NCI-H748 (cell line): Measurements from ENCODE around the gene LLGL2.

Experiments used
- DNase-seq: peaks from one replicate; lab custom pipeline; 2025; ENCODE audit not compliant: unreplicated experiment; lab: John Stamatoyannopoulos, UW

Gene LLGL2

DNA sequence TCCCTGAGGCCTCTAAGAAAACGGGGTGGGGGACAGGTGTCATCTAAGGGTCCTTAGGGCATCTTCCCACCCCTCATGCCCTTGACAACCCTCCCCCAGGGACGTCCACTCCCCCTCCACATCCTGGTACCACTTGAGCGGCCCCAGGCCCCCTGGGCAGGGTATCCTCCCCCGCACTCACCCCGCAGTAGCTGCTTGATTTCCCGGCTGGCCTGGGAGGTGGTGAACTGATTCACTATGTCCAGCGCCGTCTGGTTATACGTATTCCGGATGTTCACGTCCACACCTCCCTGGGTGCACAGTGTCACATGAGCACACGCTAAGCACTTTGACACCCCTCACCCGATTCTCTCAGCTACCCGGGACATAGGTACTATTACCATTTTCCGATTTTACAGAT, 19.9 kb upstream of the LLGL2 start:
- DNase-seq: no peak

GRCh38 chr17:75506134-75506533, 19.4 kb upstream of the LLGL2 start:
- DNase-seq: no peak

DNA sequence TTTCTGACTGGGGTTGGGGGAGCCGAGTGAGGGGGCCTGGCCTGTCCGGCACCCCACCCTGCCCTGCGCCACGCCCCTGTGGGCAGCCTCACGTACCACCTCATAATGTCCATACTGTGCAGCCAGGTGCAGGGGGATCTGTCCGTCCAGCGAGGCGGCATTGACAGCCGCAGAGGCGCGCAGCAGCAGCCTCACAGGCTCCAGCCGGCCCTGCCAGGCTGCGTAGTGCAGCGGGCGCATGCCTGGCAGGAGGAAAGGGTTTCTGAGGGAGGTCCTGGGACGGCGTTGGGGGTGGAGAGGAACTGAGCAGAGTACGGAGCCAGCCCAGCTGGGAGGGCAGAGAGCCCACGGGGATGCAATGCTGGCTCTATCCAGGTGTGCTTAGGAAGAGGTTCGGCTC, 18.6 kb upstream of the LLGL2 start:
- DNase-seq: no peak

GRCh38 chr17:75507733-75508719, 17.5 kb upstream of the LLGL2 start:
- DNase-seq: no peak

- no peak for DNase-seq
These were observed 16.6 kb upstream of the LLGL2 start for GRCh38 chr17:75508931-75509361.

- DNase-seq: no peak
These were observed 15.8 kb upstream of the LLGL2 start for GRCh38 chr17:75509528-75510258.

DNA sequence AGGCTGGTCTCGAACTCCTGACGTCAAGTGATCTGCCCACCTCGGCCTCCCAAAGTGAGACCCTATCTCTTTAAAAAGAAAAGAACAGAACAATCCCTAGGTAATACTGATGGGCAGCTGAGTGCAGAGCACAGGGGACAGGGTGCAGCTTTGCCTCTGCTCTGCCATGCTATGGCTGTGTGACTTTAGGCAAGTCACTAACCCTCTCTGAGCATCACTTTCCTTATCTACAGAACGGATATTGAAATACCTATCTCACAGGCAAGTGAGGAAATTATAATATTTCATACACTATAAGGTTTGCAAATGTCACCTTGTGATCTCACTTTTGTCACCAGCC, 14.3 kb upstream of the LLGL2 start:
- DNase-seq: no peak

- DNase-seq: peak; percentile 30
These were observed 13.6 kb upstream of the LLGL2 start for GRCh38 chr17:75511610-75512575.

DNA sequence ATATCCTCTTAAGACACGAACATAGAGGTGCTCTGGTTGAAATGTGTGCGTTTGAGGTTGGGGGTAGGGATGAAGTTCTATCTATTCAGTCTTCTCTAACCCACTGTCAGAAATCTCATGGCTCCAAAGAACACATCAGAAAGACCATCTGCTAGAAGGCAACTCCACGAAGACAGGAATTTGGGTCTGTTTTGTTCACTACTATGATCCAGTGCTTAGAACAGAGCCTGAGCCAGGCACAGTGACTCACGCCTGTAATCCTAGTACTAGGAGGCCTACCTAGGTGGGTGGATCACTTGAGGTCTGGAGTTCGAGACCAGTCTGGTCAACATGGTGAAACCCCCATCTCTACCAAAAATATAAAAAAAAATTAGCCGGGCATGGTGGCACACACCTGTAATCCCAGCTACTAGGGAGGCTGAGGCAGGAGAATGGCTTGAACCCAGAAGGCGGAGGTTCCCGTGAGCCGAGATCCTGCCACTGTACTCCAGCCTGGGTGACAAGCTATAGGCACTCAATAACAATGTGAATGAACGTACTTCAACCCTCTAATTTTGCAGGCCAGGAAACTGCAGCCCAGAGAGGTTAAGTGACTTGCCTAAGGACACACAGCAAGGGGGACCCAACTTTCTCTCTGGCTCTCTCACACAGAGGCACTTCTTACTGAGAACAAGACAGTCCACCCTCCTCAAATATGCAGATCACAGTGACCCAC, 12.4 kb upstream of the LLGL2 start:
- no peak for DNase-seq

DNA sequence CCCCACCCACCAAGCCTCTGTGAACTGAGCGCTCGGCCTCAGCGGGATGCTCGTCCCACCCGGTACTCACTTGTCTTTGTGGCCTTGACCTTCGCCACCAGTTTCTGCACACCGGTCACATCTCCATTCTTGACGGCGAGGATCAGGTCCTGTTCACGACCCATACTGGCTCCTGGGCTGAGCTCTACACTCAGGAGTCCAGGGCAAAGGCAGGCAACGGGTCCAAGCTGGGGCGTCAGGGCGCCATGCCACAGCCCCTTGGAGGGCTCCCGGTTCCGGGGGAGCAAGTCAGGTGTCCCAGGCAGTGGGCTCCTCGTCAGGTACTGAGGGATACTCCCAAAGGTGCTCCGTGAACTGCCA, 11.9 kb upstream of the LLGL2 start:
- no peak for DNase-seq

- peak; percentile 20 for DNase-seq
These were observed 11.1 kb upstream of the LLGL2 start for GRCh38 chr17:75514299-75514918.

- no peak for DNase-seq
These were observed 10.5 kb upstream of the LLGL2 start for GRCh38 chr17:75514919-75515495.

DNA sequence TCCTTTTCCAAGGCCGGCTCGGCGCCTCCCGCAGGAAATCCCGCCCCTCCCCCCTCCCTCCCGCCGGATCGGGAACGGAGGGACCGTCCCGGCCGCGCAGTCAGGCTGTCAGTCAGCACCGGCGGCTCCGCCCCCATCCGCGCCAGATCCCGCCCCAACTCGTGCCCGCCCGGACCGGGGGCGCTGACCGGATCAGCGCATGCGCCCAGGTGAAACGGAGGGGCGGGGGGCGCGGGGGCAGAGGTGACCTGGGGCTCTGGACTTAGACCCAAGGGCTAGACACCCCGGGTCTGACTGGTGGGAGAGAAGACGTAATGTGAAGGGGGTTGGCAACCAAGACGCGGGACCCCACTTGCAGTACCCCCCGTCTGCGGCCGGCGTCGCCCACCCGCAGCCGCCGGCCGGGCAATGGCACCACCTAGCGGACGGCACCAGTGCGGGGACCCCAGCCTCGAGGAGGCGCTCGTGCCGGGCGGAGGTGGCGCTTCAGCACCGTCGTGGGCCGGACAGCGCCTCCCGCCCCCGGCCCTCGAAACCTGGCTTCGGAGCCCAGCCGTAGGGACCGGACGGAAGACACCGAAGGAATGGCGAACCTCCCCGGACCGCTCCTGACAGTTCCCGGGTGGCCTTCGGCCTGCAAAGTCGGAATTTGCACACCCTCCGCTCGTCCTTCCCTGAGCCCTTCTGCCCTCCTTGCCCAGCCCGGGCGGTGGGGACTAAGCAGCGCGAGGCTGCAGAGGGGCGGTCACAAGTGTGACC, 9.8 kb upstream of the LLGL2 start, which contains the start of gene CASKIN2:
Gene CASKIN2, minus strand, starts transcription at position 42 of the 759 bp plus-strand sequence. CDS start 1,733 bp downstream, outside the sequence.
- peak; percentile 88 for DNase-seq

DNA sequence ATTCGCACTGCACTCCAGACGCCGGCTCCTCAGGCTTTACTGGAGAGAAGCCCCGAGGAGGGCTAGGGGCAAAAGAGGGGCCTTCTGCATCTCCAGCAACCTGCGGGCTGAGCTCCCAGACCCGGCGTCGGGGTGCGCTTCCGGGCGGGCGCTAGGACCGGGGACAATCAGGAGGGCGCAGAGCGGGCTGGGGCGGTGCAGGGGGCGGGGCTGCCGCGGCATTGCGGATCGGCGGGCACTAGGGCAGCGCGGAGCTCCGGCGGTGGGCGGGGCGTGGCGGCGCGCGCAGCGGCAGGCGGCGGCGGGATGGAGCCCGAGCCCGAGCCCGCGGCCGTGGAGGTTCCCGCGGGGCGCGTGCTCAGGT, 9.3 kb upstream of the LLGL2 start, which contains the start of gene TSEN54:
Gene TSEN54, plus strand, starts transcription at position 274 of the 364 bp plus-strand sequence. Its CDS starts 33 bp downstream, at position 307.
- DNase-seq: peak; percentile 84

GRCh38 chr17:75516619-75517296, 8.7 kb upstream of the LLGL2 start:
- peak; percentile 59 for DNase-seq

DNA sequence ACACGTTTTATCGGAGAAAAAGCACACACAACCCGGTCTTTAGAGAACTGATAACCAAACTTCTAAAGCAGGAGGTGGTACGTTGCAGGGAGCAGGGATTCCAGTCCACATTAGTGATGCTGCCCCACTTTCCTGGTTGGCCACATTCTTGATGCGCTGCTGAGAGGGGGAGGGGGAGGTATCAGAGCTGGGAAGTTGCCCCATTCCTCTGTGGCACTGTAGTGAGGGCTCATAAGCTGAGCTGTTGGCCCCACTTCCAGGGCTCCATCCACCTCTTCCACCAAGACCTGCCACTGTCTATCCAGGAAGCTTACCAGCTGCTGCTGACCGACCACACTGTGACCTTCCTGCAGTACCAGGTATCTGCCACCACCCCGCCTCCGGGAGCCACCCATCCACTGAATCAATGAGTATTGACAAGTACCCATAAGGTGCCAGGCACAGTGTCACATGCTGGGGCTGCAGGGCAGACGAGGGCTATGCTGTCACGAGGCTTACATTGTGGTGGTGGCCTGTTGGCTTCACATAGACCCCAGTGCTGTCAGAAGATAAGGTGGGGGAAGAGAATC, 8.1 kb upstream of the LLGL2 start:
- peak; percentile 20 for DNase-seq

DNA sequence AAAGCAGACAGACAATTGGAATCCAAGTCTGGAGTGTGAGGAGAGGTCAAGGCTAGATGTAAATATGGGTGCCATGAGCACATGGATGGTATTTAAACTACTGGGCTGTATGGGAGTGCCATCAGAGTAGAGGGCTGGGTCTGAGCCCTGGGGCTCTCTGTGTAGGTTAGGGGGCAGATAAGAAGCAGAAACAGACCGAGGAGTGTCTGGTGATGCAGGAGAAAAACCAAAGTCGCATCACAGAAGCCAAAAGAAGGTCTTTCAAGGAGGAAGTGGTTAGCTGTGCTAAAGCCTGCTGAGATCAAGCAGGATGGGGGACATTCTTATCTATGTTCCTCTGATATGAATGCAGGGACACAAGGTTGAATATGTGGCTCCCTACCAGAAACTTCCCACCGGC, 7.3 kb upstream of the LLGL2 start:
- no peak for DNase-seq
